Panc1 (cell line): ENCODE measurements around the gene IGSF23.

ENCODE experiments used
- SIN3A ChIP-seq: IDR thresholded peaks from 2 replicates; pipeline ENCODE4 v1.6.1; 2012; ENCODE audit warnings: low read depth, mild to moderate bottlenecking, low read length, moderate library complexity, borderline replicate concordance; ENCODE audit not compliant: insufficient read depth
- TCF7L2 ChIP-seq: IDR thresholded peaks from 2 replicates; pipeline ENCODE4 v1.6.1; 2011; ENCODE audit warnings: mild to moderate bottlenecking, low read depth, low read length, inconsistent platforms
- TF ChIP-seq, protein P1 (sequence below), 2 experiments: IDR thresholded peaks; 2 replicates each; pipeline ENCODE4 v1.6.1; 2011 to 2012; ENCODE audit warnings: low read depth in 2 of 2, control low read depth in 1 of 2, low read length in 1 of 2, mild to moderate bottlenecking in 1 of 2, moderate library complexity in 1 of 2; ENCODE audit not compliant: insufficient read depth in 1 of 2
- TF ChIP-seq, protein P2 (sequence below): fragments of 450-650 bp; IDR thresholded peaks from 2 replicates; pipeline ENCODE4 v1.5.1; 2017; ENCODE audit warnings: mild to moderate bottlenecking

DNA sequence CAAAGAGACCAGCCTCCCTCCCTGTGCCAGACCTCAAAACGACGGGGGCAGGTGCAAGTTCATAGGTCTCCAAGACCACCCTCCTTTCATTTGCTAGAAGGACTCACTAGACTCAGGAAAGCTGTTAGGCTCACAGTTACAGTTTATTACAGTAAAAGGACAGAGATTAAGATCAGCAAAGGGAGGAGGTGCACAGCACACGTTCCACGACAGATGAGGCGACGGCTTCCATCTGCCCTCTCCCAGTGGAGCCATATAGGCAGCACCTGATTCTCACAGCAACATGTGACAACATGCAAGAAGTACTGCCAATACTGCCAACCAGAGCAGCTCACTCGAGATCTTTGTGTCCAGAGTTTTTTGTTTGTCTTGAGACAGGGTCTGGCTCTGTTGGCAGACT, 48.5 kb downstream of the IGSF23 start:
- TF ChIP-seq, protein P1, sequence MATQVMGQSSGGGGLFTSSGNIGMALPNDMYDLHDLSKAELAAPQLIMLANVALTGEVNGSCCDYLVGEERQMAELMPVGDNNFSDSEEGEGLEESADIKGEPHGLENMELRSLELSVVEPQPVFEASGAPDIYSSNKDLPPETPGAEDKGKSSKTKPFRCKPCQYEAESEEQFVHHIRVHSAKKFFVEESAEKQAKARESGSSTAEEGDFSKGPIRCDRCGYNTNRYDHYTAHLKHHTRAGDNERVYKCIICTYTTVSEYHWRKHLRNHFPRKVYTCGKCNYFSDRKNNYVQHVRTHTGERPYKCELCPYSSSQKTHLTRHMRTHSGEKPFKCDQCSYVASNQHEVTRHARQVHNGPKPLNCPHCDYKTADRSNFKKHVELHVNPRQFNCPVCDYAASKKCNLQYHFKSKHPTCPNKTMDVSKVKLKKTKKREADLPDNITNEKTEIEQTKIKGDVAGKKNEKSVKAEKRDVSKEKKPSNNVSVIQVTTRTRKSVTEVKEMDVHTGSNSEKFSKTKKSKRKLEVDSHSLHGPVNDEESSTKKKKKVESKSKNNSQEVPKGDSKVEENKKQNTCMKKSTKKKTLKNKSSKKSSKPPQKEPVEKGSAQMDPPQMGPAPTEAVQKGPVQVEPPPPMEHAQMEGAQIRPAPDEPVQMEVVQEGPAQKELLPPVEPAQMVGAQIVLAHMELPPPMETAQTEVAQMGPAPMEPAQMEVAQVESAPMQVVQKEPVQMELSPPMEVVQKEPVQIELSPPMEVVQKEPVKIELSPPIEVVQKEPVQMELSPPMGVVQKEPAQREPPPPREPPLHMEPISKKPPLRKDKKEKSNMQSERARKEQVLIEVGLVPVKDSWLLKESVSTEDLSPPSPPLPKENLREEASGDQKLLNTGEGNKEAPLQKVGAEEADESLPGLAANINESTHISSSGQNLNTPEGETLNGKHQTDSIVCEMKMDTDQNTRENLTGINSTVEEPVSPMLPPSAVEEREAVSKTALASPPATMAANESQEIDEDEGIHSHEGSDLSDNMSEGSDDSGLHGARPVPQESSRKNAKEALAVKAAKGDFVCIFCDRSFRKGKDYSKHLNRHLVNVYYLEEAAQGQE (IDR thresholded peaks at IDR 0.05; ENCODE audit: insufficient read depth in 1 of 2, low read depth in 2 of 2, low read length in 1 of 2): no peak
- TF ChIP-seq SIN3A (no peak), TCF7L2 (no peak)
- TF ChIP-seq, protein P2, sequence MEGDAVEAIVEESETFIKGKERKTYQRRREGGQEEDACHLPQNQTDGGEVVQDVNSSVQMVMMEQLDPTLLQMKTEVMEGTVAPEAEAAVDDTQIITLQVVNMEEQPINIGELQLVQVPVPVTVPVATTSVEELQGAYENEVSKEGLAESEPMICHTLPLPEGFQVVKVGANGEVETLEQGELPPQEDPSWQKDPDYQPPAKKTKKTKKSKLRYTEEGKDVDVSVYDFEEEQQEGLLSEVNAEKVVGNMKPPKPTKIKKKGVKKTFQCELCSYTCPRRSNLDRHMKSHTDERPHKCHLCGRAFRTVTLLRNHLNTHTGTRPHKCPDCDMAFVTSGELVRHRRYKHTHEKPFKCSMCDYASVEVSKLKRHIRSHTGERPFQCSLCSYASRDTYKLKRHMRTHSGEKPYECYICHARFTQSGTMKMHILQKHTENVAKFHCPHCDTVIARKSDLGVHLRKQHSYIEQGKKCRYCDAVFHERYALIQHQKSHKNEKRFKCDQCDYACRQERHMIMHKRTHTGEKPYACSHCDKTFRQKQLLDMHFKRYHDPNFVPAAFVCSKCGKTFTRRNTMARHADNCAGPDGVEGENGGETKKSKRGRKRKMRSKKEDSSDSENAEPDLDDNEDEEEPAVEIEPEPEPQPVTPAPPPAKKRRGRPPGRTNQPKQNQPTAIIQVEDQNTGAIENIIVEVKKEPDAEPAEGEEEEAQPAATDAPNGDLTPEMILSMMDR: no peak
